Ishikawa (cell line): Measurements from ENCODE around the gene ALDH1B1.

ENCODE experiments used
- CEBPB ChIP-seq: IDR thresholded peaks from 2 replicates; pipeline ENCODE4 v1.6.1; 2012
- EGR1 ChIP-seq: IDR thresholded peaks from 2 replicates; pipeline ENCODE4 v1.6.1; 2012
- EP300 ChIP-seq: IDR thresholded peaks from 2 replicates; pipeline ENCODE4 v1.6.1; 2012; ENCODE audit warnings: borderline replicate concordance
- FOXM1 ChIP-seq: IDR thresholded peaks from 2 replicates; pipeline ENCODE4 v1.6.1; 2012; ENCODE audit warnings: low read depth, borderline replicate concordance
- MAX ChIP-seq: IDR thresholded peaks from 2 replicates; pipeline ENCODE4 v1.6.1; 2012
- RAD21 ChIP-seq: IDR thresholded peaks from 2 replicates; pipeline ENCODE4 v1.6.1; 2012; ENCODE audit warnings: low read depth
- REST ChIP-seq: IDR thresholded peaks from 2 replicates; pipeline ENCODE4 v1.6.1; 2012; ENCODE audit warnings: low read depth, mild to moderate bottlenecking
- TAF1 ChIP-seq: IDR thresholded peaks from 2 replicates; pipeline ENCODE4 v1.6.1; 2012; ENCODE audit warnings: low read depth, mild to moderate bottlenecking
- TCF12 ChIP-seq: IDR thresholded peaks from 2 replicates; pipeline ENCODE4 v1.6.1; 2012; ENCODE audit warnings: low read depth
- TEAD4 ChIP-seq: IDR thresholded peaks from 2 replicates; pipeline ENCODE4 v1.6.1; 2012
- USF1 ChIP-seq: IDR thresholded peaks from 2 replicates; pipeline ENCODE4 v1.6.1; 2012
- YY1 ChIP-seq: IDR thresholded peaks from 2 replicates; pipeline ENCODE4 v1.6.1; 2012; ENCODE audit warnings: low read depth

- TF ChIP-seq TAF1 (no peak), MAX (no peak), TEAD4 (no peak), EP300 (no peak), REST (no peak), TCF12 (no peak), USF1 (no peak), FOXM1 (no peak), YY1 (no peak), CEBPB (no peak), RAD21 (no peak), EGR1 (no peak)
Measured at GRCh38 chr9:38423273-38423972, 30.9 kb downstream of the ALDH1B1 start.
